ENCODE measurements around the gene PRKACA.

GRCh38 chr19:14081797-14082674 lies 35.5 kb downstream of the PRKACA start:
- TF ChIP-seq EZH2phosphoT487 (IDR thresholded peaks at IDR 0.05; ENCODE audit: low read depth), result no peak
- TF ChIP-seq CTCF (IDR thresholded peaks at IDR 0.05; ENCODE audit: low read depth, low read length), result no peak
